Retinal pigment epithelial cell (primary cell): ENCODE measurements around the gene TMOD3.

Experiments
- DNase-seq: peaks from one replicate; pipeline ENCODE4 v3.0.0-alpha.2; 2010; ENCODE audit warnings: low read depth
- H3K4me3 ChIP-seq: 2 replicates; pipeline ENCODE4 v1.5.1; 2011; ENCODE audit warnings: mild to moderate bottlenecking, low read length, control low read depth, moderate library complexity
- CTCF ChIP-seq: conservative IDR thresholded peaks from 2 replicates; pipeline ENCODE4 v1.5.1; 2011; ENCODE audit warnings: low read depth, low read length, control low read depth, inconsistent platforms

TMOD3 gene

GRCh38 chr15:51931638-51932037 lies 102.2 kb downstream of the TMOD3 start:
- TF ChIP-seq CTCF, result no peak
- H3K4me3 ChIP-seq, result no peak overlapping the region
- DNase-seq, result no peak

- no peak for DNase-seq
- no peak for TF ChIP-seq CTCF
These were observed 102.7 kb downstream of the TMOD3 start for GRCh38 chr15:51932161-51932560.

GRCh38 chr15:51935466-51936104 lies 106.1 kb downstream of the TMOD3 start:
- no peak for DNase-seq
- H3K4me3 ChIP-seq, result no peak overlapping the region
- no peak for TF ChIP-seq CTCF

More at GRCh38 chr15:51932161-51932560, 102.7 kb downstream of the TMOD3 start:
- H3K4me3 ChIP-seq, result no peak overlapping the region

GRCh38 chr15:51936105-51936478 lies 106.6 kb downstream of the TMOD3 start:
- no peak for DNase-seq
- no peak for TF ChIP-seq CTCF
- no peak overlapping the region for H3K4me3 ChIP-seq

- DNase-seq, result no peak
- no peak overlapping the region for H3K4me3 ChIP-seq
- TF ChIP-seq CTCF, result no peak
These were observed 108.8 kb downstream of the TMOD3 start for GRCh38 chr15:51938286-51938685.

- DNase-seq, result no peak
- TF ChIP-seq CTCF, result no peak
- H3K4me3 ChIP-seq, result no peak overlapping the region
These were observed 109.8 kb downstream of the TMOD3 start for GRCh38 chr15:51939216-51939615.

GRCh38 chr15:51947124-51947523 lies 117.7 kb downstream of the TMOD3 start:
- no peak overlapping the region for H3K4me3 ChIP-seq
- no peak for TF ChIP-seq CTCF

More at GRCh38 chr15:51947124-51947523, 117.7 kb downstream of the TMOD3 start:
- DNase-seq, result no peak
